GM19025 (cell line): Measurements from ENCODE around the gene BCAR1.
"Not testable (repeated sequence)": the region's sequence is repeated elsewhere in the genome, so short reads cannot be mapped to it uniquely, and the experiment has no call there.

Experiments used
- ATAC-seq: cut with Tn5 transposase; IDR thresholded peaks from one replicate; pipeline ENCODE4 v1.9.1; 2021; ENCODE audit warnings: mild to moderate bottlenecking, low read depth, moderate library complexity; ENCODE audit not compliant: unreplicated experiment

Gene BCAR1

DNA sequence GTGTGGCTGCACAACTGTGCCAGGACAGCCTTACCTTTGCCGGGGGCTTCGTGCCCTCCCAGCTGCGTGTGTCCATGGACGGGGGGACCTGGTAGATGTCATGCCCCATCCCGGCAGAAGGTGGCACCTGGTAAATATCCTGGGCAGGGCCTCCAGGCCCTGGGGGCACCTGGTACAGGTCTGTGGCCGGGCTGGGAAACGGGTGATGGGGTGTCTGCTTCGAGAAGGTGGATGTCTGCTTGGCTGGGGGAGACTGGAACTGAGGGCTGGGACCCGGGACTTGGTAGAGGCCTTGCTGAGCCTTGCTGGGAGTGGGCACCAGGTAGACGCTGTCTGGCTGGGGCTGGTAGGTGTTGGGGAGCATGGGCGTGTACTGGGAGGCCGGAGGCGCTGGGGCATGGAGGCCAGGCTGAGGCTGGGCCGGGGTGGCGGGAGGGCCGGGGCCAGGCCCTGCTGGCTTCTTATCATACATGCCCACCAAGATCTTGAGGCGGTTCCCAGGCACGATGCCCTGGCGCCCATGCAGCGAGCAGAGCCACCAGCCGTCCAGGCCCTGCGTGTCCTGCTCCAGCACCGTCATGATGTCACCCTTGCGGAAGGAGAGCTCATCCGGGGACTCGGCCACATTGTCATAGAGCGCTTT, 8.9 kb downstream of the BCAR1 start:
- not testable (repeated sequence) for ATAC-seq

DNA sequence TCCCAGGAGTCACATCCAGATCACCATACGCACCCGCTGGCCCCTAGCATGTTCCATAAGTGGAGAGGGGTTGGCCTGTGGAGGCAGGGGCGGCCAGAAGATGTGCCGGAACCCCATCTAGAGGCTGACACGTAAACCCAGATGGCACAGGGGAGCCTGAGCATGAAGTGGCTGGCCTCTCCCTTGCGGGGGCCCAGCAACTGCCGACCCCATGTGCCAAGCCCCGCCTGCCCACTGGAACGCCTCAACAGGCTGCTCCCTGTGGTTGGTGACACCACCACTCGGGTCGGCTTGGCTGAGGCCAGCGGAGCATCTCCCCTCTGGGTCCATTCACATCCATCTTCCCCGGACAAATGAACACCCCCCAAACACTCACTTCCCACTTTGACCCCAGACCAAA, 9.5 kb downstream of the BCAR1 start:
- ATAC-seq: no peak

DNA sequence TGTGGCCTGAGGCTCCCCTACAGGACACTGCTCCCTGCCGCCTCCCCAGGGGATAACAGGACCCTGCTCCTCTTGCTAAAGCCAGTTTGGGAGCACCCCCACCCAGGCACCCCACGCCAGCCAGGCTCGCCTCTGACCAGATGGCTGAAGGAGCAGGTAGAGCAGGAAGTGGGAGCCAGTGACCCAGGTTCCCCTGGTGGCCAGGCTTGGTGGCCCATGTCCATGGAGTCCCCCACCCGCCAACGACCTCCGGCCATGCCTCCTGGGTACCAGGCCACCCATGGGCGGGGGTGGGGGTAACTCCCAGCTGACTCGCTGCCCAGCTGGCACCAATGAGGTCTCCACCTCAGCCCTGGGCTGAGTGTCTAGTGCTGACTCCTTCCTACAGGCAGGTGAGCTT, 10.0 kb downstream of the BCAR1 start:
- no peak for ATAC-seq

GRCh38 chr16:75240633-75241032, 10.8 kb downstream of the BCAR1 start:
- not testable (repeated sequence) for ATAC-seq

DNA sequence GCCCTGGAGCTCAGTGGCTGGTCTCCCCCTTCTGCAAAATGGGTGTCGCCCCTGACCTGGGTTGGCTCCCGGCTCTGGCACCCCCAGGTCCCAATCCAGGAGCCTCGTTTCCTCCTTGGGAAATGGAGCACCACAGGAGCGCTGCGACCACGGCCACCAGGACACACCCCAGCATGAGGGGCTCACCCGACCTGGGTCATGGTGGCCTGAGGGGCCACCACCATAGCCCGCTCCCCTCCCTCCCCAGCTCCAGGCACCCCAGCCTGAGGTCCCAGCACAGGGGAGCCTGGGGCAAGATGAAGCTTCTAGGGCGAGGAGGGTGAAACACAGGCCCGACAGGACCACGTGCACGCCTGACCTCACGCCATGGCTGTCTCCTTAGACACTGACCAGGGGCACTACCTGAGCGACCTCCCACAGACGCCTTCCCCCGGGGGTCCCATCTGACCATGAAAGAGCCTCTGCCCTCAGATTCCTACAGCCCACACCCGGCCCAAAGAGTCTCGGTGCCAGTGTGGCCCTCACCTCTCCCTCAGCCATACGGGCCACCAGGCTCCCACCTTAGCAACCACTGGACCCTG, 11.8 kb downstream of the BCAR1 start:
- no peak for ATAC-seq

DNA sequence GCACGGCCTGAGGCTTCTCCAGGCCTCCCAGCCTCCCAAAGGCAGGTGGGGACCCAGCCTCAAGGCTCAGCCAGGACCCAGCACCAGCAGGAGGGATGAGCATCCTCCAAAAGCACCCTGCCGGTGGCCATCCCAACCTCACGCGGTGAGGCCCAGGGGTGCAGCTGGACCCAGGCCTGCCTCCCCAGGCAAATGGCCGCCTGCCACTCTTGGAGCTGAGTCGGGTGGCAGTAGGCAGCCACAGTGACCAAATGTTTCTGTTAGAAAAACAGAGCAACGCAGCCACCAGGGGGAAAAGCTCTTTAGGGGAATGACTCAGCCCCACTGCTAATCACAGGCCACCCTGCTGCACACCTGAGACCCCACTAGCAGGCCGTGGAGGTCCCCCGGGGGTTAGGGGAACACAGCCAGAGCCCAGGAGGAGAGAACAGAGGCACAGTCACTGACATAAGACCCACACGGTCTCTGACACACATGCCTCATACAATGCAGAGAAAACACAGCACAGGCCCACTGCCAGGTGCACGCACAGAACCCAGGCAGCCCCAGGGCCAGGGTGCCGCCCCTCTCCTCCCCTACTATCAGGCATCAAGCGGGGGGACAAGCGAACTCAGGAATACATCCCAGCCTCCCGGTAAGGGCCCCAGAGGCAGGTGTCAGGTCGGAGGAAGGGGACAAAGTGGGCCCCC, 12.4 kb downstream of the BCAR1 start:
- no peak for ATAC-seq

- ATAC-seq: no peak
Observed at GRCh38 chr16:75238132-75238852, 13.1 kb downstream of the BCAR1 start.

GRCh38 chr16:75237398-75238131, 13.9 kb downstream of the BCAR1 start:
- no peak for ATAC-seq

- no peak for ATAC-seq
Observed at GRCh38 chr16:75236736-75237397, 14.6 kb downstream of the BCAR1 start.

DNA sequence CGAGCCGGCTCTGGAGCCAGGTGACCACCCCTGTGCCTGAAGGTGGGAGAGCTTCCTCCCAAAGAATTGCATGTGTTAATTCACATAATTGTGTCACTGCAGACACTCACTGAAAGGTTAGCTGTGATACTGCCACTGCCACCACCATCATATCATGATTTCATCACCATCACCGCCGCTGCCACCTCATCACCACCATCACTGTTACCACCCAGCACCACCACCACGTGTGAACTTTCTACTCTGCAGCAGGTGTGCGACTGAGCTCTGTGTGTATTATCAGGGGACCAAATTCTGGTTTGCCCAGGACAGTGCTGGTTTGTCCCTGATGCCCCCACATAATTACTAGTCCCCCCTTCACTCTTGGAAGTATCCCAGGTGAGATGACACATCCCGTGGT, 15.2 kb downstream of the BCAR1 start:
- no peak for ATAC-seq

DNA sequence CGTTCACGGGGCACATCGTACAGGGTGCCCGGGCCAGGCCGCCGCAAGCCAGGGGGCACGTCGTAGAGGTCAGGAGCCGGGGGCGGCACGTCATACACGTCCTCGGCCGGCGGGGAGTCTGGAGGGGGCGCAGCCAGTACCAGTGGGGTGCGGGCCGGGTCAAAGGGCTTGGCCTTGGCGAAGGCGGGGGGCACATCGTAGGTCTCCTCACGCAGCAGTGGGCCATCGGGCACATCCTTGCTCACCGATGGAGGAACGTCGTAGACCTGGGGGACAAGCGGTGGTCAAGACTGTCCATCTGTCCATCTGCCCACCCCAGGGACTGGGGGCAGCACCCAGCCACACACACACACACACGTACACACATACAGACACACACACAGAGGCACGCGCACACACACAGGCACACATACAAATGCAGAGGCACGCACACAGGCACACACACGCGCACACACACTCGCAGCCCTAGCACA, 15.7 kb downstream of the BCAR1 start:
- ATAC-seq: no peak

DNA sequence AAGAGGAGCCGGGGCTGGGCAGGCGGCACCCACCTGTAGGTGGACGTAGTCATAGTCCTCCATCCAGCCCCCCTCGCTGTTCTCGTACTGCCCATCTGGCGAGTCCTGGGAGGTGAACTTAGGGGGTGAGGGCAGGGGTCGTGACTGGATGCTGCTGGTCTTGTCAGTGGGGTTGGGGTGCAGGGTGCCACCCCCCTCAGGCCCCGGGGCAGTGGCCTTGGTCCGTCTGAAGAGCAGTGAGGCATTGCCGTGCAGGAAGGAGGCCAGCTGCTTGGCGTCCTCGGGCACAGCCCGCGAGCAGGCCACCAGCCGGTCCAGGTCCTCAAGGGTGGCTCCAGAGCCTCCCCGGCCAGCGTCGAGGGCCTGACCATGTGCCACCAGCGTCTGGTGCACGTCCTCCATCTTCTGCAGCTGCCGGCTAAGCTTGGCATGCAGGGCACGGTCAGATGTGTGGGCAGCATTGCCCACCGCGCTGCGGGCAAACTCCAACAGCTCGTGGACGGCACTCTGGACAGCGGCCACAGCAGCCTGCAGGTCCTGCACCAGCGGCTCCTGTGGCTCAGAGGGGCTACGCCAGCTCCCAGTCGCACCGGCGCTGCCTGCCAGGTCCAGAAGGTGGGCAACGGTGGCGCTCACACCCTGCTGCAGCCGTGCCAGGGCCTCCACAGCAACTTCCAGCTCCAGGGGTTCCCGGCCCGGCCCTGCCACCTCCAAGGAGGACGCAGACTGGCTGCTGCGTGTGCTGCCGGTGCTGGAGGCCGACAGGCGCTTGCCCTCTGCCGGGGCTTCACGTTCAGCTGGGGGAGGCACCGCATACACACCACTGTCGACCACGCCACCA, 16.3 kb downstream of the BCAR1 start:
- ATAC-seq: no peak

- no peak for ATAC-seq
Observed at GRCh38 chr16:75233611-75233938, 17.8 kb downstream of the BCAR1 start.

- no peak for ATAC-seq
Observed at GRCh38 chr16:75231570-75231969, 19.9 kb downstream of the BCAR1 start.

DNA sequence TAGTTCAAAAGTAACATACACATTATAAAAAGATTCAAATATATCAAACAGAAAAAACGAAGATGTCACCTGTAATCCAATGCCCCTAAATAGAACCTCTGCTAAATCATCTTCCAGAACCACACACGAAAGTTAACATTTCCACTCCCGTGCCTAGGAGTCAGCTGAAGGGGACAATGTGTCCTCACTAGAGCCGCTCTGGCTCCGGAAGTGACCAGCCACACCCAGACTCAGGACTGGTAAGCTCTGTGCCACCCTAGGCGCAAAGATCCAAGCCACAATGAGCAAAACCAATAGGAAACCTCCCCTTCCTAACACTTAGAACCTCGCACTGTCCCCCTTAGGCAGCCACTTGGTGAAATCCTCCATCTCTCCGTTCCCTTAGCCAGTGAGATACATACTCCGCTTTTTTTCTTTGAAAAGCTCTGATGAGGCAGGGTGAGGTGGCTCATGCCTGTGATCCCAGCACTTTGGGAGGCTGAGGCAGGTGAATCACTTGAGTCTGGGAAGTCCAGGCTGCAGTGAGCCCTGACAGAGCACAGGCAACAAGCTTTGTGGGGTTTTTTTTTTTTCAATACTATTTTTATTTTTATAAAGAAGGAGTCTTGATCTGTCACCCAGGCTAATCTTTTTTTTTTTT, 20.8 kb downstream of the BCAR1 start:
- no peak for ATAC-seq

GRCh38 chr16:75229172-75230031, 22.0 kb downstream of the BCAR1 start:
- no peak for ATAC-seq

- no peak for ATAC-seq
Observed at GRCh38 chr16:75228143-75228976, 23.1 kb downstream of the BCAR1 start.
